Naive thymus-derived CD4-positive, alpha-beta T cell (primary cell): ENCODE data around the gene SLC29A2. TPM values are rescaled to one million over a fixed set of nuclear protein-coding genes. Genes with fewer than 3 reads are reported as not detected.
"Not testable (repeated sequence)": the region's sequence is repeated elsewhere in the genome, so short reads cannot be mapped to it uniquely, and the experiment has no call there.

Source experiments
- ATAC-seq: fragments of 150-1000 bp; cut with Tn5 transposase; 2 replicates; pipeline ENCODE4 v1.10.0; 2021; ENCODE audit warnings: mild to moderate bottlenecking, moderate library complexity
- CTCF ChIA-PET: fragments of 350-600 bp; sonication (Branson Sonifier 250); formaldehyde crosslinking; loops from one replicate; lab custom pipeline; 2021; ENCODE audit warnings: antibody characterized with exemption; lab: Charles Lee
- POLR2A ChIA-PET: fragments of 350-600 bp; sonication (Branson Sonifier 250); formaldehyde crosslinking; loops from one replicate; lab custom pipeline; 2021; ENCODE audit warnings: antibody characterized with exemption, inconsistent platforms; lab: Charles Lee
- DNase-seq, 9 donors: peaks; one replicate each; pipeline versions ENCODE4 v3.0.0 to v3.0.0-alpha.2; 2020 to 2022; ENCODE audit warnings: mixed read lengths in 1 of 9
- H3K27ac ChIP-seq: one replicate; pipeline ENCODE4 v1.7.0; 2013; ENCODE audit warnings: mild to moderate bottlenecking, low read depth, low read length, moderate library complexity
- H3K27me3 ChIP-seq, 2 donors: one replicate each; pipeline ENCODE4 v1.7.0; 2013; ENCODE audit warnings: low read length in 2 of 2, mild to moderate bottlenecking in 2 of 2, moderate library complexity in 2 of 2; ENCODE audit not compliant: control insufficient read depth in 2 of 2, insufficient read depth in 2 of 2
- H3K36me3 ChIP-seq, 3 experiments: 1 replicate in 2 of 3; 2 replicates in 1 of 3; pipeline ENCODE4 v1.7.0; 2013; ENCODE audit warnings: low read length in 3 of 3, mild to moderate bottlenecking in 3 of 3, moderate library complexity in 1 of 3; ENCODE audit not compliant: insufficient read depth in 3 of 3, control insufficient read depth in 2 of 3
- H3K4me1 ChIP-seq, 2 donors: one replicate each; pipeline ENCODE4 v1.7.0; 2013; ENCODE audit warnings: low read length in 2 of 2, mild to moderate bottlenecking in 2 of 2, moderate library complexity in 1 of 2; ENCODE audit not compliant: control insufficient read depth in 2 of 2, insufficient read depth in 2 of 2
- H3K4me3 ChIP-seq: 2 replicates; pipeline ENCODE4 v1.7.0; 2013; ENCODE audit warnings: mild to moderate bottlenecking, low read length
- H3K9me3 ChIP-seq, 3 experiments: 1 replicate in 2 of 3; 2 replicates in 1 of 3; pipeline ENCODE4 v1.7.0; 2013; ENCODE audit warnings: low read length in 3 of 3; ENCODE audit not compliant: control insufficient read depth in 2 of 3
- H3K27ac Mint-ChIP-seq, 9 donors: one replicate each; pipeline ENCODE4 v1.8.0; 2020 to 2022; ENCODE audit warnings: mixed read lengths in 9 of 9, mild to moderate bottlenecking in 8 of 9, moderate library complexity in 5 of 9, inconsistent platforms in 2 of 9
- H3K27me3 Mint-ChIP-seq, 5 donors: one replicate each; pipeline ENCODE4 v1.8.0; 2021 to 2022; ENCODE audit warnings: mixed read lengths in 5 of 5, mild to moderate bottlenecking in 1 of 5
- H3K36me3 Mint-ChIP-seq, 5 donors: one replicate each; pipeline ENCODE4 v1.8.0; 2020 to 2022; ENCODE audit warnings: mixed read lengths in 5 of 5, mild to moderate bottlenecking in 3 of 5, inconsistent platforms in 1 of 5
- H3K4me1 Mint-ChIP-seq, 7 donors: one replicate each; pipeline ENCODE4 v1.8.0; 2020 to 2022; ENCODE audit warnings: mixed read lengths in 7 of 7, mild to moderate bottlenecking in 3 of 7, inconsistent platforms in 1 of 7
- H3K4me3 Mint-ChIP-seq, 10 donors: one replicate each; pipeline ENCODE4 v1.8.0; 2020 to 2022; ENCODE audit warnings: mild to moderate bottlenecking in 10 of 10, mixed read lengths in 10 of 10, moderate library complexity in 6 of 10, inconsistent platforms in 2 of 10
- H3K9me3 Mint-ChIP-seq, 11 donors: one replicate each; pipeline ENCODE4 v1.8.0; 2020 to 2022; ENCODE audit warnings: mixed read lengths in 11 of 11, mild to moderate bottlenecking in 4 of 11, inconsistent platforms in 1 of 11, moderate library complexity in 1 of 11
- intact Hi-C, 2 donors: fragments of 100-400 bp; cut with micrococcal nuclease; formaldehyde crosslinking; loops; one replicate each; pipeline ENCODE4 v1.15.1; 2023
- polyA plus RNA-seq, 2 donors: library from polyadenylated mRNA; unstranded; fragments of 300-500 nt; fragmentation: Illumina TruSeq; gene quantifications; one replicate each; pipeline ENCODE4 v1.2.3, GENCODE V29; 2021
- total RNA-seq, 6 experiments: library from RNA in 5 of 6; stranded (reverse) in 5 of 6; gene quantifications; 1 replicate in 5 of 6; 2 replicates in 1 of 6; pipeline ENCODE4 v1.2.3 and lab custom pipeline; 2021 to 2026

Gene SLC29A2
- total and polyA plus RNA-seq, 7 experiments from 2014 or later: 2.7 to 18.9 (median 7.0) TPM

GRCh38 chr11:66361502-66361941, 10.0 kb downstream of the SLC29A2 start:
- Mint-ChIP-seq H3K36me3 (peaks cover 0 to 3% (median 0%) of the 10 kb centered on the region in 5 donors), H3K27ac (peak overlapping the region in 5 of 9 donors; percentile 8 to 81 (median 16)), H3K9me3 (no peaks in the 10 kb centered on the region), H3K27me3 (no peaks in the 10 kb centered on the region), H3K4me3 (no peak overlapping the region), H3K4me1 (peaks cover 0 to 3% (median 0%) of the 10 kb centered on the region in 7 donors)
- intact Hi-C loops: no loop called here
- Histone ChIP-seq H3K27me3 (no peaks in the 10 kb centered on the region), H3K4me1 (no peaks in the 10 kb centered on the region), H3K36me3 (peaks cover 0 to 13% (median 0%) of the 10 kb centered on the region in 3 experiments), H3K27ac (no peak overlapping the region), H3K4me3 (no peak overlapping the region), H3K9me3 (no peaks in the 10 kb centered on the region)
- DNase-seq (no peak), ATAC-seq (no peak)
- ChIA-PET POLR2A (interaction anchor here (2.3 kb wide), 1 partner anchor 14 kb away, joined by 8 read pairs; the partner anchor contains the start of gene B4GAT1), CTCF (no interaction called here)

GRCh38 chr11:66360406-66361073, 11.0 kb downstream of the SLC29A2 start:
- H3K9me3 ChIP-seq: no peaks in the 10 kb centered on the region
- no peak overlapping the region for H3K4me3 ChIP-seq
- Mint-ChIP-seq H3K27ac (peak overlapping the region in 1 of 9 donors; percentile 62), H3K9me3 (no peaks in the 10 kb centered on the region), H3K4me3 (no peak overlapping the region), H3K27me3 (no peaks in the 10 kb centered on the region), H3K4me1 (peaks cover 0 to 3% (median 0%) of the 10 kb centered on the region in 7 donors), H3K36me3 (peaks cover 0 to 3% (median 0%) of the 10 kb centered on the region in 5 donors)
- no peak overlapping the region for H3K27ac ChIP-seq
- intact Hi-C loops: no loop called here
- no peaks in the 10 kb centered on the region for H3K27me3 ChIP-seq
- no peaks in the 10 kb centered on the region for H3K4me1 ChIP-seq
- ChIA-PET CTCF (interaction anchor here (1.3 kb wide), 1 partner anchor 26 kb away, joined by 6 read pairs; no protein-coding TSS in a partner anchor), POLR2A (interaction anchor here (1.2 to 2.3 kb wide), 2 partner anchors 10 to 13 kb away, joined by 3 to 8 read pairs; partner anchors contain the start of gene B4GAT1)
- H3K36me3 ChIP-seq: peaks cover 0 to 13% (median 0%) of the 10 kb centered on the region in 3 experiments
- no peak for ATAC-seq
- DNase-seq: no peak

GRCh38 chr11:66359662-66360087, 11.9 kb downstream of the SLC29A2 start:
- Mint-ChIP-seq H3K9me3 (no peaks in the 10 kb centered on the region), H3K4me3 (no peak overlapping the region), H3K27ac (peak overlapping the region in 3 of 9 donors; percentile 19 to 74 (median 28)), H3K27me3 (no peaks in the 10 kb centered on the region), H3K36me3 (peaks cover 0 to 3% (median 0%) of the 10 kb centered on the region in 5 donors), H3K4me1 (peaks cover 0 to 3% (median 0%) of the 10 kb centered on the region in 7 donors)
- no peak for DNase-seq
- Histone ChIP-seq H3K4me3 (no peak overlapping the region), H3K27me3 (no peaks in the 10 kb centered on the region), H3K9me3 (no peaks in the 10 kb centered on the region), H3K27ac (no peak overlapping the region), H3K36me3 (peaks cover 0 to 13% (median 0%) of the 10 kb centered on the region in 3 experiments), H3K4me1 (no peaks in the 10 kb centered on the region)
- no peak for ATAC-seq
- ChIA-PET POLR2A (no interaction called here), CTCF (no interaction called here)
- intact Hi-C loops: no loop called here

GRCh38 chr11:66350560-66351235, 20.9 kb downstream of the SLC29A2 start:
- H3K4me3 ChIP-seq, H3K27me3 ChIP-seq, H3K9me3 ChIP-seq, H3K27me3 Mint-ChIP-seq, H3K4me3 Mint-ChIP-seq, DNase-seq, intact Hi-C loops, H3K27ac ChIP-seq, H3K36me3 ChIP-seq, H3K9me3 Mint-ChIP-seq, ATAC-seq: not testable (repeated sequence)
- H3K36me3 Mint-ChIP-seq: peaks cover 0 to 15% (median 9%) of the 10 kb centered on the region in 5 donors
- H3K27ac Mint-ChIP-seq: peak overlapping the region in 2 of 9 donors; percentile 33 to 58
- H3K4me1 Mint-ChIP-seq: peaks cover 0 to 35% (median 23%) of the 10 kb centered on the region in 7 donors
- H3K4me1 ChIP-seq: peaks cover 10 to 19% of the 10 kb centered on the region in 2 donors
- POLR2A ChIA-PET: interaction anchor here (7.8 kb wide), 1 partner anchor 20 kb away, joined by 58 read pairs; the partner anchor contains the start of gene SLC29A2
- CTCF ChIA-PET: interaction anchor here (0.7 to 1.4 kb wide), 3 partner anchors 15 to 135 kb away, joined by 3 to 4 read pairs (median 4); partner anchors contain the start of gene CD248

DNA sequence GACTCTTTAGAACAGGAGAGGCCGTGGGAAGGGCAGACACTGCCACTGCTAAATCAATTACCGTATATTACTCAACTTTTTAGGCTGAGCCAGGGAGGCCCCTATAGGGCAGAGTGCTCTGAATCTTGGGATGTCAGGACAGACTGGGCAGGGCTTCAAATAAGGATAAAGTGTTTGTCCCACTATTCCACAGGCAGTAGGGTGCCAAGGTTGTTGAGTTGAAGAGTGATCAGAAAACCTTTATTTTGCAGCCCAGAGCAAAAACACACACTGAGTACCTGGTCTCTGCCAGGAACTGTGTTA, 22.5 kb downstream of the SLC29A2 start:
- Histone ChIP-seq H3K36me3 (peaks cover 0 to 5% (median 0%) of the 10 kb centered on the region in 3 experiments), H3K4me3 (no peak overlapping the region), H3K27me3 (no peaks in the 10 kb centered on the region), H3K9me3 (no peaks in the 10 kb centered on the region), H3K27ac (no peak overlapping the region), H3K4me1 (peaks cover 21 to 28% of the 10 kb centered on the region in 2 donors)
- peak overlapping the region; percentile 5 to 98 (median 94) for H3K4me3 Mint-ChIP-seq
- H3K36me3 Mint-ChIP-seq: peaks cover 0 to 12% (median 4%) of the 10 kb centered on the region in 5 donors
- peaks cover 0 to 10% (median 0%) of the 10 kb centered on the region in 11 donors for H3K9me3 Mint-ChIP-seq
- peaks cover 10 to 52% (median 40%) of the 10 kb centered on the region in 7 donors for H3K4me1 Mint-ChIP-seq
- intact Hi-C loops: loop anchor here in 1 of 2 donors (5.0 kb wide), 2 partner anchors 38 to 82 kb away; partner anchors contain the start of gene RAB1B
- ChIA-PET POLR2A (interaction anchor here (1.3 to 7.8 kb wide), 4 partner anchors 21 to 37 kb away, joined by 4 to 68 read pairs (median 33); partner anchors contain the start of genes CD248 and SLC29A2), CTCF (interaction anchor here (1.2 kb wide), 1 partner anchor 14 kb away, joined by 3 read pairs; no protein-coding TSS in a partner anchor)
- peaks cover 0 to 4% (median 0%) of the 10 kb centered on the region in 5 donors for H3K27me3 Mint-ChIP-seq
- DNase-seq: no peak
- no peak for ATAC-seq
- peak overlapping the region in 7 of 9 donors; percentile 18 to 100 (median 73) for H3K27ac Mint-ChIP-seq
